ENCODE measurements around the gene PCTP. TPM values are rescaled to one million over a fixed set of nuclear protein-coding genes. Genes with fewer than 3 reads are reported as not detected.

Gene PCTP
- total and polyA plus RNA-seq, 2 of the 4 experiments (the other 2 are of a cell fraction) = 11.6 to 12.9 TPM

DNA sequence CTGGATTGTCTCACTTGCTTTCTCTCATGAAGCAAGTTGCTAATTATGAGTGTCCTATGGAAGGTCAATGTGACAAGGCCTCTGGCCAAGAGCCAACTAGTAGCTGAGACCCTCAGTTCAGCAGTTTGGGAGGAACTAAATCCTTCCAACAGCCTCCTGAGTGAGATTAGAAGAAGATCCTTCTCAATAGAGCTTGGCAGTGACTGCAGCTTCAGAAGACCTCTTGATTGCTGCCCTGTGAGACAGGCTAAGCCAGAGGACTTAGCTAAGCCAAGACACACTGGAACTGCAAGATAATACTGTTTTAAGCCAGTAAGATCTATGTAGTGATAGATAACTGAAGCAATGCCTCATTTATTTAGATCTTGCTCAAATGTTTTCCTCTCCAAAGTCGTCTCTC is 34.3 kb downstream of the PCTP start:
- H4K8ac ChIP-seq (ENCODE audit: low read depth in 2 of 2, low read length in 2 of 2) = no peak overlapping the region
- H4K20me1 ChIP-seq (ENCODE audit: insufficient read depth, low read length) = no peaks in the 10 kb centered on the region
- no peak overlapping the region for H2BK5ac ChIP-seq (ENCODE audit: low read depth, low read length, poor library complexity, severe bottlenecking)
- ChIA-PET CTCF (interaction anchor here (0.6 kb wide), 1 partner anchor 1624 kb away, joined by 4 read pairs; no protein-coding TSS in a partner anchor), POLR2A (ENCODE audit: unreplicated experiment) (no interaction called here)
- H3K27me3 ChIP-seq (ENCODE audit: control insufficient read depth, insufficient read depth, low read length) = no peaks in the 10 kb centered on the region
- H4K91ac ChIP-seq (ENCODE audit: insufficient read depth, low read depth, low read length) = no peak overlapping the region
- no peak overlapping the region for H3K18ac ChIP-seq (ENCODE audit: low read depth, low read length)
- no peaks in the 10 kb centered on the region for H3K9me3 ChIP-seq (ENCODE audit: control insufficient read depth, insufficient read depth, low read length)
- no peak overlapping the region for H3K4me3 ChIP-seq (ENCODE audit: insufficient read depth, low read depth, low read length)
- H3K14ac ChIP-seq (replicated peaks; ENCODE audit: low read depth, low read length) = no peak overlapping the region
- TF ChIP-seq FOS (IDR thresholded peaks at IDR 0.05; ENCODE audit: low read depth, low read length) (no peak), NFE2L2 (IDR thresholded peaks at IDR 0.05; ENCODE audit: low read depth, low read length) (no peak), MAFK (IDR thresholded peaks at IDR 0.05; ENCODE audit: low read depth, low read length) (no peak), POLR2A (IDR thresholded peaks at IDR 0.05; ENCODE audit: low read depth, low read length) (no peak), CHD1 (IDR thresholded peaks at IDR 0.05; ENCODE audit: low read depth, low read length) (no peak), MXI1 (IDR thresholded peaks at IDR 0.05; ENCODE audit: borderline replicate concordance, low read depth, low read length) (no peak)
- TF ChIP-seq, protein P1, sequence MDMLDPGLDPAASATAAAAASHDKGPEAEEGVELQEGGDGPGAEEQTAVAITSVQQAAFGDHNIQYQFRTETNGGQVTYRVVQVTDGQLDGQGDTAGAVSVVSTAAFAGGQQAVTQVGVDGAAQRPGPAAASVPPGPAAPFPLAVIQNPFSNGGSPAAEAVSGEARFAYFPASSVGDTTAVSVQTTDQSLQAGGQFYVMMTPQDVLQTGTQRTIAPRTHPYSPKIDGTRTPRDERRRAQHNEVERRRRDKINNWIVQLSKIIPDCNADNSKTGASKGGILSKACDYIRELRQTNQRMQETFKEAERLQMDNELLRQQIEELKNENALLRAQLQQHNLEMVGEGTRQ (IDR thresholded peaks at IDR 0.05; ENCODE audit: low read depth, low read length) = no peak
- TF ChIP-seq, protein P2, sequence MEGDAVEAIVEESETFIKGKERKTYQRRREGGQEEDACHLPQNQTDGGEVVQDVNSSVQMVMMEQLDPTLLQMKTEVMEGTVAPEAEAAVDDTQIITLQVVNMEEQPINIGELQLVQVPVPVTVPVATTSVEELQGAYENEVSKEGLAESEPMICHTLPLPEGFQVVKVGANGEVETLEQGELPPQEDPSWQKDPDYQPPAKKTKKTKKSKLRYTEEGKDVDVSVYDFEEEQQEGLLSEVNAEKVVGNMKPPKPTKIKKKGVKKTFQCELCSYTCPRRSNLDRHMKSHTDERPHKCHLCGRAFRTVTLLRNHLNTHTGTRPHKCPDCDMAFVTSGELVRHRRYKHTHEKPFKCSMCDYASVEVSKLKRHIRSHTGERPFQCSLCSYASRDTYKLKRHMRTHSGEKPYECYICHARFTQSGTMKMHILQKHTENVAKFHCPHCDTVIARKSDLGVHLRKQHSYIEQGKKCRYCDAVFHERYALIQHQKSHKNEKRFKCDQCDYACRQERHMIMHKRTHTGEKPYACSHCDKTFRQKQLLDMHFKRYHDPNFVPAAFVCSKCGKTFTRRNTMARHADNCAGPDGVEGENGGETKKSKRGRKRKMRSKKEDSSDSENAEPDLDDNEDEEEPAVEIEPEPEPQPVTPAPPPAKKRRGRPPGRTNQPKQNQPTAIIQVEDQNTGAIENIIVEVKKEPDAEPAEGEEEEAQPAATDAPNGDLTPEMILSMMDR (conservative IDR thresholded peaks at IDR 0.05; ENCODE audit: low read depth, low read length) = no peak
- no peaks in the 10 kb centered on the region for H3K36me3 ChIP-seq (ENCODE audit: control insufficient read depth, insufficient read depth, low read length)
- H2AK9ac ChIP-seq (replicated peaks; ENCODE audit: low read depth, low read length, poor library complexity) = no peak overlapping the region
- no peak overlapping the region for H2BK20ac ChIP-seq (ENCODE audit: low read depth, low read length)
- no TSS peak for BruUV-seq (replicated peaks)
- no peak overlapping the region for H3K9ac ChIP-seq (ENCODE audit: low read depth, low read length)
- no peak overlapping the region for H2BK120ac ChIP-seq (ENCODE audit: low read depth, low read length)
- H2AFZ ChIP-seq (replicated peaks; ENCODE audit: low read length, poor library complexity) = no peak overlapping the region
- no peaks in the 10 kb centered on the region for H3K4me1 ChIP-seq (ENCODE audit: control insufficient read depth, insufficient read depth, low read length)
- intact Hi-C loops (cut with micrococcal nuclease) (no loop called here), dilution Hi-C loops (cut with HindIII; ENCODE audit: low sequenced_read_pairs, unreplicated experiment) (no loop called here), in situ Hi-C loops (cut with MboI; ENCODE audit: low sequenced_read_pairs) (no loop called here)
- no peak overlapping the region for H2BK15ac ChIP-seq (ENCODE audit: low read depth, low read length)
- ATAC-seq (ENCODE audit: low read depth) (no peak), DNase-seq (no peak)
- H3K79me1 ChIP-seq (ENCODE audit: low read depth in 1 of 2, low read length in 2 of 2) = no peaks in the 10 kb centered on the region
- H3K27ac ChIP-seq (ENCODE audit: insufficient read depth, low read length) = no peak overlapping the region
- no peak overlapping the region for H3K56ac ChIP-seq (ENCODE audit: extremely low read depth, insufficient read depth, low read length)
- WGBS, 2 experiments (ENCODE audit: extremely low coverage in 2 of 2, insufficient read length in 1 of 2) = no CpG with 5 or more reads among the region's 1 CpG
- H3K4me2 ChIP-seq (ENCODE audit: low read depth, low read length) = no peak overlapping the region
- no peak overlapping the region for H4K5ac ChIP-seq (ENCODE audit: low read depth, low read length)
- no peak overlapping the region for H3K4ac ChIP-seq (ENCODE audit: low read depth, low read length)
- no peaks in the 10 kb centered on the region for H3K9me1 ChIP-seq (ENCODE audit: insufficient read depth, low read length)
- H3K23ac ChIP-seq (ENCODE audit: low read depth, low read length) = no peak overlapping the region
- no peak overlapping the region for H2AK5ac ChIP-seq (ENCODE audit: low read depth, low read length)

Measured in IMR-90 (cell line).